KOPT-K1 (cell line): ENCODE measurements around the gene ADAM23.

Source experiments
- H3K27ac ChIP-seq: fragments of 200-600 bp; sonication (generic); 2 replicates; pipeline ENCODE4 v1.5.1; 2016; ENCODE audit warnings: antibody characterized with exemption, mild to moderate bottlenecking, low read depth, low read length; ENCODE audit not compliant: poor library complexity, severe bottlenecking
- H3K36me3 ChIP-seq: fragments of 200-600 bp; sonication (generic); 2 replicates; pipeline ENCODE4 v1.5.1; 2017; ENCODE audit warnings: antibody characterized with exemption, mild to moderate bottlenecking, low read length, moderate library complexity; ENCODE audit not compliant: insufficient read depth
- H3K9me3 ChIP-seq: fragments of 200-600 bp; sonication (generic); 2 replicates; pipeline ENCODE4 v1.5.1; 2017; ENCODE audit warnings: antibody characterized with exemption, low read length, mild to moderate bottlenecking; ENCODE audit not compliant: insufficient read depth, poor library complexity, severe bottlenecking

Gene ADAM23

DNA sequence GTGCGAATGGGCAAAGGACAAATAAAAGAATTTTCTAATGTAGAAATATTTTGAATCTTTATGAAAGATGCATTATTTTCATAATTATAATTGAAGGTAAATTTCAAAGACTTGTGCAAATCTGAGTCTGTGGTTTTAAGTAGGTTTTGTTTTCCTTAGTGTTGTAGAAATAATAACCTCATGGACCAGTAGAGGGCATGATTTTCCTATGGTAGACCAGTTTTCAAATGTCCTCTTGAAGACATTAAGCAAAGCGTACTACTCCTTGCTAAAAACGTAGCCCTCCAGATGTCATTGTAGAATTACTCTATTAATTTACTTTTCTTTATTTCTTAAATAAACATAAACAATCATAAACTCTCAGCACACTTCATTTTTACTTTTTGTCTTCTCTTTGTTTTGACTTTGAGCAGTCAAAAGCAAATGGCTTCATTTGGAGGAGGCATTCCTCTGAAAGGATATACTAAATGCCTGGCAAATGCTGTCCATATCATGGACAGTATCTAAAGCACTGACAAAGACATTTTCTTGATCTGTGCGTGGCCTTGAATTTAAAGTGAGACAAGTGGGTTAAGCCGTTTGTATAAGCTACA is 113.1 kb downstream of the ADAM23 start:
- H3K27ac ChIP-seq = no peak overlapping the region
- H3K9me3 ChIP-seq = no peaks in the 10 kb centered on the region
- no peaks in the 10 kb centered on the region for H3K36me3 ChIP-seq

DNA sequence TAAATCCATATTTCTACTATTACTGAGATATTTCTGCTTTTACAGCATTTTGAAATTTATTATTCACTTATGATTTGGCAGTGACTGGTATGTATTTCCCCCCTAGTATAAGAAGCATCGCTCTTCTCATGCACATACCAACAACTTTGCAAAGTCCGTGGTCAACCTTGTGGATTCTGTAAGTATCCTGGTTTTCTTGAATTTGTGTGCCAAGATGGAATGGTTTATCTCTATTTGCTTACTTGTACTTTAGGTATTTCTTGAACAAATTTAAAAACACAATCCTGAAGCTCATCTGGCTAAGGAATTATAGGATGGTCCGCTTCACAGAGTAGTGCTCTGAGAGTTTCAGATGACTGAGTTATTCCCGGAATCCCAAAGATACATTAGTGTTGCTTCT is 114.0 kb downstream of the ADAM23 start:
- Histone ChIP-seq H3K36me3 (no peaks in the 10 kb centered on the region), H3K27ac (no peak overlapping the region), H3K9me3 (no peaks in the 10 kb centered on the region)

DNA sequence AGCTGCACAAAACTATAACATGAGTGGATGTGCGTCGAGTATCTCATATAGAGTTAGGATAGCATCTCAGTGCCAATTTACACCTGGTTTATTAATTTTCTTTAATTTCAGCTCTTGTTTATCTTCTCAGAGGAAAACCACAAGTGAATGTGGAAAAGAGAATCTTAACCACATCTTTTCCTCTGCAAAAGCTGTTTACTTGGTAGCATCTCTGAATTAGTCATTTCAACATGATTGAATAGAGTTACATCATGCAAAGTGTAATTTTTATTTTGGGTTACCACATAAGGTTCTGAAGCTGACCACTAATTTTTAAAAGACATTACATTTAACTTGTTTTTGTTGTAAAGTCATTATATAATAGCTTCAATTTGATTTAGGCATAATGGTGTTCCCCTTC is 115.2 kb downstream of the ADAM23 start:
- Histone ChIP-seq H3K36me3 (no peaks in the 10 kb centered on the region), H3K9me3 (no peaks in the 10 kb centered on the region), H3K27ac (no peak overlapping the region)

DNA sequence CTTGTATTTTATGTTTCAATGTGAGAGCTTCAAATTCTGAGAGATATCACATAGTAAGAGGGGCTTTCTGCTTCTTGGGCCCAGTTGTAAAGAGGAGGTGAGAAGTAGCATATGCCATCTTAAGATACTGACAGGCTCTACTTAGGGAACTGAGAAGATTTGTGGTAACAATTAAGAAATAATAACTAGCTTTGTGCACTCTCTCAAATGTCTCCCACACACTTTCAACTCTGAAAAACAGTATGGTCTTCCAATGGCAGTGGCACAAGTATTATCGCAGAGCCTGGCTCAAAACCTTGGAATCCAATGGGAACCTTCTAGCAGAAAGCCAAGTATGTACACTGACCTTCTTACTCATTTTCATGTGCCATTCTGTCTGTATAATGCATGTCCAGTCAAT is 118.6 kb downstream of the ADAM23 start:
- Histone ChIP-seq H3K9me3 (no peaks in the 10 kb centered on the region), H3K36me3 (no peaks in the 10 kb centered on the region), H3K27ac (no peak overlapping the region)

DNA sequence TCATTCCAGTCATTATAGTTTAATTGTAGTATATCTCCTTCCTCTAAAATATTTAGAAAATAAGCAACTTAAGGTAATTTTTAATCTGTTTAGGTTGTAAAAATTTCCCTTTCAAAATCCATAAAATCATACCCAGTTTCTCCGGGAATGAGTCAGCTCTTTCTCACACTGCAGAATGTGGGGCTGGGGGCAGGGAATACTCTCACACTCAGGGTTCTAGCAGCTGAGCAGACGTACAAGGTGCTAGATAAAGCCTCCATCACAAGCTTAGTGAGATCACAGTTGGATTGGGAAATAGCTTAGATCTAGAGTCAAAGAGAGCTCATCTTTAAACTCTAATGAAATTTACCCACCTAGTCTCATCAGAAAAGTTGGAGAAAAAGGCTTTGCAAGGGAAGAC is 119.0 kb downstream of the ADAM23 start:
- Histone ChIP-seq H3K36me3 (no peaks in the 10 kb centered on the region), H3K27ac (no peak overlapping the region), H3K9me3 (no peaks in the 10 kb centered on the region)

DNA sequence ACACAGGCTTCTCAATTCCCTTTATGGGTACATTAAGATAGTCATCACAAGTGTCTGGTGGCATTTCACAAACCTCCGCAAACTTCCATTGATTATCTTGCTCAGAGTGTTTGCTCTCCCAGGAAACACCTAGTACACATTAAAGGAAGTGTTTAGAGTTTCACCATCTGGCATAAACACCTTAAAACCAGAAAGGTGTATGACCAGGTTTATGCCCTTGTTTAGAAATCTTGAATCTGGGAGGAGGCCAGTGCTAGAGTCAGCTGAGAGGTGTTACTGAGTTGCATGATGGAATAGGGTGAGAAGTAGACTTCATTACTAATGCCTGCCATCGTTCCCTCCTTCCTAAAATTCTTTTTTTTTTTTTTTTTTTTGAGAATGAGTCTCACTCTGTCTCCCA is 120.0 kb downstream of the ADAM23 start:
- no peaks in the 10 kb centered on the region for H3K36me3 ChIP-seq
- no peaks in the 10 kb centered on the region for H3K9me3 ChIP-seq
- no peak overlapping the region for H3K27ac ChIP-seq

DNA sequence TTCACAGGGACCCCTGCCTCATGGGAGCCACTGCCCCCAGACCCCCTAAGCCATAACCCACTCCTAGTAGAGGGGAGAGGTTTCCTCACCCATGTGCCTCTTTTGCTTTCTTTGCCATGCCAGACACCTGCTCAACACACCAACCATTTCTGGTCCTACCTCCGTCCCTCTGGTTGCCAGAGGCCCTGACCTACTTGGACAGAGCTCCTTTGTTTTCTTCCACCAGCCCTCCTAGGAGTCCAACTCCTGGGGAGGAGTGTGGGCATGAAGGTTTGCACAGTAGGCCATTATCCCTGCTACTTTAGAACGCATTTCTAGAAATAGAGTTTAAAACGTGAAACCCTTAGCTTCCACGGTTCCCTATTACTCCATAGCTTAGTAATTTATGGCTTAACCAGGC is 122.3 kb downstream of the ADAM23 start:
- Histone ChIP-seq H3K36me3 (no peaks in the 10 kb centered on the region), H3K9me3 (no peaks in the 10 kb centered on the region), H3K27ac (no peak overlapping the region)

DNA sequence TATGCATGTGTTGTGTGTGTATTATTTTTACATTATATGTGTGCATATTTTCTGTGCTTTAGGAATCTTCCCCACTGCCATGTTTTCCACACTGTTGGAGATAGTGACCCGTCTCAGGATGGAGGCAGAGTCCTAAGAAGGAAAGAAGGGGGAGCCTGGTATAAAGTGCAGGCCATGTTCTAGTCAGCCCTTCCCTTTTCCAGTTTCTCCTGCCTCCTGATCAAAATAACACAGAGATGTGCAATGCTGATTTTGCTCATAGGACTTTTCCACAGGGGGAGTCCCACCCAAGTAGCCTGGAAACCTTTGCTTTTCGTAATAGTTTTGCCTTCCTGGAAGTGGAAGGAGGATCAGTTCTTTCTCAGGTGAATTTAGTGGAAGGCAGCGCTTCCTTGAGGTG is 126.1 kb downstream of the ADAM23 start:
- H3K36me3 ChIP-seq = no peaks in the 10 kb centered on the region

DNA sequence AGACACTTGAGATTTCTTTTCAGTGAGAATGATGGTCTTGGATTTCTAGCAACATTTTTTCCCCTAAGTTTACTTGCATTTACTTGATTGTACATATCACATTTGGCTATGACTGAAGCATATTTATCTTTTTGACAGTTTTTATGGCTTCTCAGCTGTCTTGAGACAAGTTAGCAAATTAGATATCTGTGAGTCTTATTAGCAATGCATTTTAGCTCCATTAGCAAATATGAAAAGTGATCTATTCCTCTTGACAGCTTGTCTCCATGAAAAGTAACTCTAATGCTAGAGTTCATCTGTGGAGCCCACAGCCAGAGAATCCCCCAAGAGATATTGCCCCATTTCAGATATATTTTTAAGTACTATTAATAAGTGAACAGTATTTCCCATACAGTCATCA is 126.9 kb downstream of the ADAM23 start:
- Histone ChIP-seq H3K9me3 (no peaks in the 10 kb centered on the region), H3K36me3 (no peaks in the 10 kb centered on the region), H3K27ac (no peak overlapping the region)

More for the DNA sequence above, 126.1 kb downstream of the ADAM23 start:
- no peaks in the 10 kb centered on the region for H3K9me3 ChIP-seq
- H3K27ac ChIP-seq = no peak overlapping the region

DNA sequence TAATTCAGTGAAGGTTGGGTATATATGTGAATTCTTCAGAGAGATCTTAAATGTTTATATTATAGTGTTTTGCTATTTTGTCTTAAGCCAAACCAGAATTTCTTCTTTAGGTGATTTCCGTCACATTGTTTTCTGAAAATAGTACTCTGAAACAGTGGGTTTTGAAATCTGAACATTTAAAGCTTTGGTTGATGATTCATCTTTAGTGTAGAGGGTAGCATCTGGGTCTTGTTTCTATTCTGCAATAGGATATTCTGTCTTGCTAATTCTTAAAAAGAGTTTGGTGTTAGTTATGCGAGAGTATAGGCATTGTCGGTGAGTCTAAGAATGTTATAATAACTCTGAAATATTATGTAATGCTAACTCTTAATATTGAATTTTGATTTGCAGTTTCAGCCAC is 129.4 kb downstream of the ADAM23 start:
- Histone ChIP-seq H3K27ac (no peak overlapping the region), H3K9me3 (no peaks in the 10 kb centered on the region), H3K36me3 (no peaks in the 10 kb centered on the region)

DNA sequence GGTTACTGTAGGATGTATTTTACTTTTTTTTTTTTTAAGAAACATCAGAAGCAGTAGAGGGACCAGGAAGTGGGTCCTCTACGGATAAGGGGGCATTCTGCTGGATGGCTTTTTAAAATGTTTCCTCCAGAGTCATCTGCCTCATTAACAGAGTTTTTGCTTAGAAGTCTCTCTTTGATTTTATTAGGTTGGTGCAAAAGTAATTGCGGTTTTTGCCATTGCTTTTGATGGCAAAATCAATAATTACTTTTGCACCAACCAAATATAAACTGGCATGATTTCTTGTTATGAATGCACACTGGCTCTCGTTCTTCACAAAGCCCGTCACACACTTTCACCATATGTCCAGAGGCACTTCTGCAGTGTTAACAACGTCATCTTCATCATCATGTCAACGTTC is 130.5 kb downstream of the ADAM23 start:
- Histone ChIP-seq H3K36me3 (no peaks in the 10 kb centered on the region), H3K9me3 (no peaks in the 10 kb centered on the region), H3K27ac (no peak overlapping the region)

DNA sequence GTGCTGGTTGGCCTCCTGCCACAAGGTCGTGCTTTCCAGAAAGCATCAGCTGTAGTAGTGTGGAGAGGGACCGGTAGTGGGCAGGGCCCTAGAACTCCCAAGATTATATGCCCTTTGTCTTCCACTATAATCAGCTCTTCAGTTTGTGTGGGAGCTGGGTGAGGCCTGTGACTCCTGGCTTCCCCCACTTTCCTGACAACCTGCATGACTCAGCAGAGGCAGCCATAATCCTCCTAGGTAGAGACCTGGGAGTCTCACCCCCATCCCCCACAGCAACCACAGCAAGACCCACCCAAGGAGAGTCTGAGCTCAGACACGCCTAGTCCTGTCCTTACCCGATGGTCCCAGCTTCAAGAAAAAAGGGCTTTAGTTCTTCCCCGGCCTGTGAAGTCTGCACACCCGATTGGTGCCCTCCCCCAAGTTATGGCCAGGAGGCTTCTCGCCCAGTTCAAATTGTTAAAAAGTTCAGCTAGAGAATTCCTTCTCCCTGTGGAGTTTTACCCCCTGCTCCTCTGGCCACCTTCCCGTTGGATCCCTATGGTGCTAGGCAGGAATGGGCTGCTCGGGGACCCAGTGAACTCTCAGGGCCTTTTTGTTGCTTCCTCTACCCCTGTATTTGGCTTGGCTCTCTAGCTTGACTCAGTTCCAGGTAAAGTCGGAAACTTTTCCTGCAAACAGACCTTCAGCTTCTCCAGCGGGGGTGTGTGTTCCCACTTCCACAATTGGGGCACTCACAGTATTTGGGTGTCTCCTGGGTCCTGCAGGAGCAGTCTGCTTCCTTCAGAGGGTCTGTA is 141.2 kb downstream of the ADAM23 start:
- H3K9me3 ChIP-seq = no peaks in the 10 kb centered on the region
- H3K27ac ChIP-seq = no peak overlapping the region
- H3K36me3 ChIP-seq = no peaks in the 10 kb centered on the region

DNA sequence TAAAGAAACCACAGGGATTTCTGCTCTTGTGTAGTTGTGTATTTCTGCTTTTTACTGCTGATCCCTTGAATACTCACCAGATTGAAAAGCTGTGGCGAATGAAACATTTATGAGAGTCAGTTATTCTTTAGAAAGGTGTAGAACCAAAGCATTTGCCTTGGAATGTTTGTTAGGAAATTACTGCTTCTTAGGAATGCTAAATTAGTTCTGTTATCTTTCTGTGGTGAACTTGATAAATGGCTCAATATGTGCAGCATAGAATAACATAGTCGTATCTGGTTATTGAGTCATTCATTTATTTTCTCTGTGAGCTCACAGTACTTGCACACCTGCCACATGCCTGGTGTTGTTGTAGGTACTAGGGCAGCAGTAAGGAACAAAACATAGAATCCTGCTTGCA is 142.0 kb downstream of the ADAM23 start:
- Histone ChIP-seq H3K9me3 (no peaks in the 10 kb centered on the region), H3K27ac (no peak overlapping the region), H3K36me3 (no peaks in the 10 kb centered on the region)

DNA sequence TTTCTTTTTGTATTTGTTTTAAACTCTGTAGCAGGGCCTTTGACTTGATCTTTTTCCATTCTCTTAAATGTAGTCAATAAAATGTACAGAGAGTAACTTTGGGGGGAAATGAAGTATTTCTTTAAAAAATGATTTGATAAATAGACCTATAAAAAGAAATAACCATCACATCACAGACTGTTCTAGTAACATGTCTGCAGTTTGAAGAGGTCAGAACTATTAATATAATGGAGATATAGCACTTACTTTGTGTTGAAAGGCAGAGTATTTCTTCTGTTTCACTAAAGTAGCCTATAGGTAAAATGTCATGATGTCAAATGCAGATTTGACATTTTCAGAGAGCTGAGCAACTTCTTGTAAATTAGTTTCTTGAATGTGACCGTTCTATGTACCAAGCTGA is 143.3 kb downstream of the ADAM23 start:
- H3K9me3 ChIP-seq = no peaks in the 10 kb centered on the region
- H3K27ac ChIP-seq = no peak overlapping the region
- no peaks in the 10 kb centered on the region for H3K36me3 ChIP-seq

DNA sequence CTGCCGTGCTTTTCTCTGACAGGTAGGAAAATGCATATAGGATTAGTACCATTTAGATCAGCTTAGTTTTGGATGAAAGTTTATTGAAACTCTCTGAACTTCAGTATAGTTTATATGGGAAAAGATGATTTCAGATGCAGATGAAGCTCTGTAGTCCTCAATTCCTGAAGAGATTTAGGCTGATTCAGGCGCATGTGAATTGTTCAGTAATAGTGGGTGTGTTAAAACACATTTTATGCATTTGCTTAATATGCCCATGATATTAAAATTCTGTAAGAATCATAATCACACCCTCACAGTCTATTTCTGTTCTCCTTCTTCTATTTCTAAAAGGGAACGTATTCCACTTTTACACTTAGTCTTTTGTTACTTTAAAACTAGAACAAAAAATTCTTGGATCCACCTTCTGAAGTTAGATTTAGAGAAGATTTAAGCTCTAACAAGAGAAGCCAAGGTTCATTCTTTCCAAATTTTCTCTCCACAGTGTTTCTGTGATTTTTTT is 154.4 kb downstream of the ADAM23 start:
- Histone ChIP-seq H3K9me3 (no peaks in the 10 kb centered on the region), H3K36me3 (no peaks in the 10 kb centered on the region), H3K27ac (no peak overlapping the region)

DNA sequence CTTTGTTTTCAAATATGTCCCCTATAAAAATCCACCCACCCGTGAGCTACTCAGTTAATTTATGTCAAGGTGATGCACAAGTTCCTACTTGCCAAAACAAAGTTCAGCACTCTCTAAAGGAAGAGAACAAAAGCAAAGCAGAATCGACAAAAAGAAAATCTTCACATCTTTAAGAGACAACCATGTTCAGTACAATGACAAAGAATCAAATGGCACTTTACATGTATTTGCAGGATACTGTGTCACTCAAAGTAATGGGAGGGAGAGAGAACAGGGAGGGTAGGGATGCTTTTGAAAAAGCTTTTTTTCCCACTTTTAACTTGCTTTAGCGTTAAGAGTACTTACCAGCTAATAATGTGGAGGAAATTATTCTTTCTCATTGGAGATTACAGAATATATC is 159.9 kb downstream of the ADAM23 start:
- Histone ChIP-seq H3K9me3 (no peaks in the 10 kb centered on the region), H3K27ac (no peak overlapping the region), H3K36me3 (no peaks in the 10 kb centered on the region)
